Ectodermal cell (in vitro differentiated cells): Measurements from ENCODE around the gene IDNK.

Experiments
- H3K27ac ChIP-seq: 2 replicates; pipeline ENCODE4 v1.7.0; 2013; ENCODE audit warnings: mild to moderate bottlenecking, low read depth, low read length; ENCODE audit not compliant: insufficient read depth, poor library complexity, severe bottlenecking
- H3K27me3 ChIP-seq: 2 replicates; pipeline ENCODE4 v1.7.0; 2013; ENCODE audit warnings: mild to moderate bottlenecking, low read length; ENCODE audit not compliant: insufficient read depth, control insufficient read depth, poor library complexity, severe bottlenecking
- H3K36me3 ChIP-seq: one replicate; pipeline ENCODE4 v1.7.0; 2013; ENCODE audit warnings: low read length; ENCODE audit not compliant: control insufficient read depth, insufficient read depth
- H3K4me1 ChIP-seq: one replicate; pipeline ENCODE4 v1.7.0; 2013; ENCODE audit warnings: low read length; ENCODE audit not compliant: control insufficient read depth, insufficient read depth
- H3K4me3 ChIP-seq: 2 replicates; pipeline ENCODE4 v1.7.0; 2013; ENCODE audit warnings: low read depth, low read length, control low read depth; ENCODE audit not compliant: insufficient read depth
- H3K9me3 ChIP-seq: 2 replicates; pipeline ENCODE4 v1.7.0; 2013; ENCODE audit warnings: mild to moderate bottlenecking, low read length, moderate library complexity; ENCODE audit not compliant: control insufficient read depth
- WGBS, 2 experiments: methylation state at CpG; one replicate each; pipeline ENCODE4 v1.1.7; 2013; ENCODE audit warnings: missing lambda C conversion rate in 2 of 2; 5-methylcytosine and 5-hydroxymethylcytosine counted together

The IDNK gene

GRCh38 chr9:83680233-83680632, 57.3 kb downstream of the IDNK start:
- Histone ChIP-seq H3K9me3 (no peaks in the 10 kb centered on the region), H3K4me1 (no peaks in the 10 kb centered on the region), H3K27me3 (no peaks in the 10 kb centered on the region), H3K27ac (no peak overlapping the region), H3K4me3 (no peak overlapping the region), H3K36me3 (peaks cover 27% of the 10 kb centered on the region)
- 100% methylated on average over 1 of the region's 1 CpG; no CpG with 5 or more reads in 1 of the 2 experiments for WGBS, 2 experiments

- H3K4me1 ChIP-seq = no peaks in the 10 kb centered on the region
- WGBS, 2 experiments = 89 to 100% methylated on average over 2 of the region's 2 CpGs
- H3K36me3 ChIP-seq = peaks cover 27% of the 10 kb centered on the region
- H3K9me3 ChIP-seq = no peaks in the 10 kb centered on the region
- no peak overlapping the region for H3K27ac ChIP-seq
- H3K4me3 ChIP-seq = no peak overlapping the region
- H3K27me3 ChIP-seq = no peaks in the 10 kb centered on the region
Observed at GRCh38 chr9:83681490-83681889, 58.5 kb downstream of the IDNK start.

- Histone ChIP-seq H3K4me3 (no peak overlapping the region), H3K9me3 (no peaks in the 10 kb centered on the region), H3K4me1 (no peaks in the 10 kb centered on the region), H3K27me3 (no peaks in the 10 kb centered on the region), H3K36me3 (no peaks in the 10 kb centered on the region), H3K27ac (no peak overlapping the region)
- WGBS, 2 experiments = 93 to 98% methylated on average over 2 to 3 of the region's 3 CpGs
Observed at GRCh38 chr9:83688921-83689320, 66.0 kb downstream of the IDNK start.

GRCh38 chr9:83691492-83691891, 68.5 kb downstream of the IDNK start:
- no peak overlapping the region for H3K27ac ChIP-seq
- WGBS, 2 experiments = 85 to 97% methylated on average over 3 of the region's 3 CpGs
- no peaks in the 10 kb centered on the region for H3K36me3 ChIP-seq
- no peaks in the 10 kb centered on the region for H3K4me1 ChIP-seq
- H3K9me3 ChIP-seq = no peaks in the 10 kb centered on the region
- H3K4me3 ChIP-seq = no peak overlapping the region
- H3K27me3 ChIP-seq = no peaks in the 10 kb centered on the region
